ENCODE results near the gene PPP1CA. TPM values are rescaled to one million over a fixed set of nuclear protein-coding genes. Genes with fewer than 3 reads are reported as not detected.
A peak's percentile ranks its signal among the peaks of the same experiment; 100 is the strongest.

The PPP1CA gene
- total and polyA plus RNA-seq, 3 donors from 2014 or later = 79.7 to 129 (median 100) TPM

DNA sequence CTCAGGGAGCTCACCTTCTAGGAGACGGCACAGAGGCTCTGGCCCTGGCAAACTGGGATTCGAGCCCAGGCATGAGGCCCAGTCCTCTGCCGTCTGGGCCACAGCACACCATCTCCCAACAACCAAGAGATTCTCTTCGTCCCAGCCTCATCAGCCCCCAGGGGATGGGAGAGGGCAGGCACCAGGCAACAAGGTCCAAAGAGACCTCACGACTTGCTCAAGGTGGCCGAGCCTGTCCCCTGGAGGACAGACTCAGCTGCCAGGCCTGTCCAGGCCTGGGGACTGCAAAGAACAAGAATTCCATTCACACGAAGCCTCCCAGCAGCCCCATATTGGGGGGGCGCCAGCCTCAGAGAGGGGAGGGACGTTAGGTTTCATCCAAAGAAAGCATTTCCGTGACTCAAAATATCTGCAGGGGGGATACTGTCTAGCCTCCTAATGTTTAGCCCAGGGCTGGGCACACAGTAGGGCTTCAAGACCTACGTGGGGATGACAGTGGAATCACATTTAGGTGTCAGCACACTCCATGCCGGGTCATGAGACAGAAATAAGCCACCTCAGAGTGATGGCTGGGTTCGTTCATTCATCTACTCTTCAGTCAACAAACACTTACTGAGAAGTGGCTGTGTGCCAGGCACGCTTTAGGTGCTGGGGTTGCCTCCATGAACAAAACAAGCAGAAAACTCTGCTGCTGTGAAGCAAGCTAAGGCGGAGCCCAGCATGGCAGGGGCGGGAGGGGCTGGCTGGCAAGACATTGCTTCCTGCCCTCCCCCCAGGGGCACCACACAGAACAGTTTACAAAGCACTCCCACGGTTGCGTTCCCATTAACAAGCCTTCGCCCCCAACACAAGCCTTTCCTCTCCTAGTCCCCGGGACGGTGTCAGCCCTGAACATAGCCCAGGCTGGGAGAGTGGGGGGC, 15.0 kb upstream of the PPP1CA start:
- TF ChIP-seq, protein P1, sequence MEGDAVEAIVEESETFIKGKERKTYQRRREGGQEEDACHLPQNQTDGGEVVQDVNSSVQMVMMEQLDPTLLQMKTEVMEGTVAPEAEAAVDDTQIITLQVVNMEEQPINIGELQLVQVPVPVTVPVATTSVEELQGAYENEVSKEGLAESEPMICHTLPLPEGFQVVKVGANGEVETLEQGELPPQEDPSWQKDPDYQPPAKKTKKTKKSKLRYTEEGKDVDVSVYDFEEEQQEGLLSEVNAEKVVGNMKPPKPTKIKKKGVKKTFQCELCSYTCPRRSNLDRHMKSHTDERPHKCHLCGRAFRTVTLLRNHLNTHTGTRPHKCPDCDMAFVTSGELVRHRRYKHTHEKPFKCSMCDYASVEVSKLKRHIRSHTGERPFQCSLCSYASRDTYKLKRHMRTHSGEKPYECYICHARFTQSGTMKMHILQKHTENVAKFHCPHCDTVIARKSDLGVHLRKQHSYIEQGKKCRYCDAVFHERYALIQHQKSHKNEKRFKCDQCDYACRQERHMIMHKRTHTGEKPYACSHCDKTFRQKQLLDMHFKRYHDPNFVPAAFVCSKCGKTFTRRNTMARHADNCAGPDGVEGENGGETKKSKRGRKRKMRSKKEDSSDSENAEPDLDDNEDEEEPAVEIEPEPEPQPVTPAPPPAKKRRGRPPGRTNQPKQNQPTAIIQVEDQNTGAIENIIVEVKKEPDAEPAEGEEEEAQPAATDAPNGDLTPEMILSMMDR (IDR thresholded peaks at IDR 0.05) = no peak
- TF ChIP-seq POLR2A (IDR thresholded peaks at IDR 0.05) = no peak
- Histone ChIP-seq H3K4me3 (no peak overlapping the region), H3K27ac (no peak overlapping the region), H3K9me3 (no peaks in the 10 kb centered on the region), H3K4me1 (peaks cover 16% of the 10 kb centered on the region), H3K36me3 (ENCODE audit: low read depth, missing control alignments) (no peaks in the 10 kb centered on the region), H3K27me3 (no peaks in the 10 kb centered on the region)
- intact Hi-C loops (cut with DNase I; ENCODE audit: low total_unique reads) = no loop called here
- DNase-seq = no peak
- 73 to 80% methylated on average over 20 to 21 of the region's 21 CpGs for WGBS, 2 donors

GRCh38 chr11:67415501-67416304, 14.0 kb upstream of the PPP1CA start, which contains the start of gene CARNS1:
Gene CARNS1, plus strand, starts transcription at chr11:67415678. Its CDS starts 522 bp downstream, at chr11:67416200.
- WGBS, 2 donors = 12 to 23% methylated on average over 8 to 62 of the region's 67 CpGs
- DNase-seq = no peak
- no peak for TF ChIP-seq POLR2A (IDR thresholded peaks at IDR 0.05)
- TF ChIP-seq, protein P1 (IDR thresholded peaks at IDR 0.05) = no peak
- intact Hi-C loops (cut with DNase I; ENCODE audit: low total_unique reads) = no loop called here
- Histone ChIP-seq H3K4me3 (peak within 1 kb of the TSS in 1 of 2 donors; percentile 15), H3K36me3 (ENCODE audit: low read depth, missing control alignments) (no peaks in the 10 kb centered on the region), H3K27me3 (no peaks in the 10 kb centered on the region), H3K27ac (no peak within 1 kb of the TSS), H3K4me1 (peaks cover 16% of the 10 kb centered on the region), H3K9me3 (no peaks in the 10 kb centered on the region)

- TF ChIP-seq, protein P1 (IDR thresholded peaks at IDR 0.05) = no peak
- no peak for TF ChIP-seq POLR2A (IDR thresholded peaks at IDR 0.05)
- Histone ChIP-seq H3K4me1 (peaks cover 10% of the 10 kb centered on the region), H3K9me3 (no peaks in the 10 kb centered on the region), H3K27me3 (no peaks in the 10 kb centered on the region), H3K27ac (no peak overlapping the region), H3K4me3 (no peak overlapping the region), H3K36me3 (ENCODE audit: low read depth, missing control alignments) (no peaks in the 10 kb centered on the region)
- intact Hi-C loops (cut with DNase I; ENCODE audit: low total_unique reads) = no loop called here
- WGBS, 2 donors = 70 to 83% methylated on average over 2 of the region's 2 CpGs
- DNase-seq = no peak
These were observed 11.7 kb upstream of the PPP1CA start for GRCh38 chr11:67413266-67413849.

DNA sequence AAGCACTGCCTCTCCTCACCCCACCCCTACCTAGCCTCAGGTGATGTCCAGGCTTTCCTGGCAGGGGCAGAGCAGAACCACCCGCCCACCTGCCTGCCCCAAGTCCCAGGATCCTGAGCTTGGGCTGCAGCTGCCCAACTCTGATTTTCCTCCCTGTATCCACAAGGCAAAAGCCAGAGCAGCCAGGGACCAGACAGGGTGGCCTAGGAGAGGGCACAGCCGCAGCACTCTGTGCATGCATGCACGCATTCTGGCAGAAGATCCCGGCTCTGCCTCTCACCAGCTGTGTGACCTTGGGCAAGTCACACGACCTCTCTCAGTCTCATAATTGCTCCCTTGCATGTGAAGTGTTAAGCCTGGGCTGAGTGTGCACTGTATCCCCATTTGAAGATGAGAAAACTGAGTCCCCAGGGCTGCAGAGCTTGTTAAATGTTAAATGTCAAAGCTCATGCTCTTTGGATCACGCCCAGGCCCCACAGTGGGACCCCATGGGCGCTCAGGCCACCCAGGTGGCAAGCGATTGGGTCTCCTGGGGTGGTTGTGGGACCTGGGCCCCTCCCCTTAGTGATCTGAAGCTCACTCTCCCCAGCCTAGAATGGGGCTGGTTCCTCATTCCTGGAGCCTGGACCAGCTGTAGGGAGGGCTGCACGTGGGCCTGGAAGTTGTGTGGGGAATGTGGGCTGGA, 11.0 kb upstream of the PPP1CA start:
- H3K27ac ChIP-seq = no peak overlapping the region
- TF ChIP-seq, protein P1 (IDR thresholded peaks at IDR 0.05) = no peak
- TF ChIP-seq POLR2A (IDR thresholded peaks at IDR 0.05) = no peak
- no peak for DNase-seq
- H3K27me3 ChIP-seq = no peaks in the 10 kb centered on the region
- peaks cover 10% of the 10 kb centered on the region for H3K4me1 ChIP-seq
- H3K4me3 ChIP-seq = no peak overlapping the region
- WGBS, 2 donors = 44 to 53% methylated on average over 3 to 9 of the region's 9 CpGs
- H3K36me3 ChIP-seq (ENCODE audit: low read depth, missing control alignments) = no peaks in the 10 kb centered on the region
- H3K9me3 ChIP-seq = no peaks in the 10 kb centered on the region
- intact Hi-C loops (cut with DNase I; ENCODE audit: low total_unique reads) = no loop called here
